HCT116 (cell line): ENCODE data around the gene TRIM37. TPM values are rescaled to one million over a fixed set of nuclear protein-coding genes. Genes with fewer than 3 reads are reported as not detected.

Experiments
- ATAC-seq: fragments of 200-7000 bp; cut with Tn5 transposase; 2 replicates; pipeline ENCODE4 v1.9.1; 2020; ENCODE audit warnings: mild to moderate bottlenecking, moderate library complexity
- BruUV-seq: library from RNA; stranded (reverse); fragments of 400-500 nt; replicated peaks from 2 replicates; lab custom pipeline; 2021; lab: Mats Ljungman, UMichigan
- CTCF ChIA-PET: fragments of 300-600 bp; sonication (Branson Sonifier 250); formaldehyde crosslinking; loops from one replicate; lab custom pipeline; 2021; ENCODE audit warnings: antibody characterized with exemption; lab: Charles Lee
- POLR2A ChIA-PET: fragments of 300-600, 350-600 bp; sonication (Branson Sonifier 250); formaldehyde crosslinking; loops from one replicate; lab custom pipeline; 2021; ENCODE audit warnings: antibody characterized with exemption; lab: Charles Lee
- RAD21 ChIA-PET, 2 experiments: fragments of 300-600 bp; sonication (Branson Sonifier 250); formaldehyde crosslinking; loops; one replicate each; lab custom pipeline; 2023; ENCODE audit warnings: low total read pairs in 2 of 2; ENCODE audit not compliant: uncharacterized antibody in 2 of 2, unreplicated experiment in 2 of 2, low non-redundant PET in 1 of 2; lab: Charles Lee
- DNase-seq: peaks from one replicate; pipeline ENCODE4 v3.0.0-alpha.2; 2010; ENCODE audit warnings: low read depth, low spot score
- H2AFZ ChIP-seq: fragments of 200-600 bp; shearing (Covaris generic), sonication (generic); 2 replicates; pipeline ENCODE4 v1.6.1; 2017; ENCODE audit warnings: low read depth, mixed run types, mixed read lengths, antibody characterized with exemption, low read length; ENCODE audit not compliant: poor library complexity, severe bottlenecking
- H3K27ac ChIP-seq: 2 replicates; pipeline ENCODE4 v1.5.1; 2012; ENCODE audit warnings: low read depth, low read length
- H3K27me3 ChIP-seq: fragments of 200-600 bp; sonication (generic); 2 replicates; pipeline ENCODE4 v1.6.1; 2016; ENCODE audit warnings: mixed run types, low read length, mixed read lengths; ENCODE audit not compliant: insufficient read depth
- H3K36me3 ChIP-seq, 2 experiments: fragments of 200-500 bp in 1 of 2; fragments of 200-600 bp in 1 of 2; sonication (Bioruptor generic) in 1 of 2; sonication (generic) in 1 of 2; 2 replicates each; pipeline versions ENCODE4 v1.5.1 to v1.6.1; 2014 to 2016; ENCODE audit warnings: low read length in 2 of 2, inconsistent platforms in 1 of 2, mixed read lengths in 1 of 2, mixed run types in 1 of 2; ENCODE audit not compliant: insufficient read depth in 2 of 2, control insufficient read depth in 1 of 2
- H3K4me1 ChIP-seq, 2 experiments: fragments of 200-600 bp in 1 of 2; sonication (generic) in 1 of 2; 2 replicates each; pipeline versions ENCODE4 v1.5.1 to v1.6.1; 2012 to 2017; ENCODE audit warnings: low read length in 2 of 2, inconsistent platforms in 1 of 2, mild to moderate bottlenecking in 1 of 2, mixed read lengths in 1 of 2, mixed run types in 1 of 2, moderate library complexity in 1 of 2; ENCODE audit not compliant: insufficient read depth in 2 of 2, control insufficient read depth in 1 of 2
- H3K4me2 ChIP-seq: fragments of 200-600 bp; sonication (generic); 2 replicates; pipeline ENCODE4 v1.6.1; 2017; ENCODE audit warnings: mixed run types, low read length, mixed read lengths
- H3K4me3 ChIP-seq, 2 experiments: fragments of 200-600 bp in 1 of 2; sonication (generic) in 1 of 2; replicated peaks in 1 of 2; 2 replicates each; pipeline ENCODE4 v1.5.1; 2011 to 2016; ENCODE audit warnings: low read length in 2 of 2, control low read depth in 1 of 2, low read depth in 1 of 2, mild to moderate bottlenecking in 1 of 2, mixed read lengths in 1 of 2, mixed run types in 1 of 2
- H3K79me2 ChIP-seq: fragments of 200-600 bp; sonication (generic); 2 replicates; pipeline ENCODE4 v1.6.1; 2017; ENCODE audit warnings: mild to moderate bottlenecking, mixed run types, low read length, moderate library complexity, mixed read lengths; ENCODE audit not compliant: insufficient read depth
- H3K9ac ChIP-seq: fragments of 200-600 bp; sonication (generic); 2 replicates; pipeline ENCODE4 v1.6.1; 2016; ENCODE audit warnings: low read length, mixed read lengths
- H3K9me2 ChIP-seq: fragments of 200-600 bp; sonication (generic), shearing (Covaris generic); 2 replicates; pipeline ENCODE4 v1.6.1; 2017; ENCODE audit warnings: mixed run types, mild to moderate bottlenecking, moderate library complexity; ENCODE audit not compliant: insufficient read depth
- H3K9me3 ChIP-seq, 2 experiments: fragments of 200-500 bp in 1 of 2; fragments of 200-600 bp in 1 of 2; sonication (Bioruptor generic) in 1 of 2; sonication (generic) in 1 of 2; 2 replicates each; pipeline ENCODE4 v1.6.1; 2014 to 2017; ENCODE audit warnings: low read length in 2 of 2, mixed read lengths in 2 of 2, inconsistent platforms in 1 of 2, low read depth in 1 of 2, mild to moderate bottlenecking in 1 of 2, mixed run types in 1 of 2, moderate library complexity in 1 of 2; ENCODE audit not compliant: control insufficient read depth in 1 of 2, insufficient read depth in 1 of 2
- H4K20me1 ChIP-seq: fragments of 200-600 bp; sonication (generic), shearing (Covaris generic); 2 replicates; pipeline ENCODE4 v1.6.1; 2017; ENCODE audit warnings: mixed run types, mild to moderate bottlenecking, moderate library complexity; ENCODE audit not compliant: insufficient read depth
- ATF3 ChIP-seq: IDR thresholded peaks from 2 replicates; pipeline ENCODE4 v1.6.1; 2012
- CBX3 ChIP-seq: IDR thresholded peaks from 2 replicates; pipeline ENCODE4 v1.6.1; 2012; ENCODE audit warnings: low read depth
- CEBPB ChIP-seq: IDR thresholded peaks from 2 replicates; pipeline ENCODE4 v1.6.1; 2012; ENCODE audit warnings: low read depth
- EGR1 ChIP-seq: IDR thresholded peaks from 2 replicates; pipeline ENCODE4 v1.6.1; 2012; ENCODE audit warnings: low read depth
- ELF1 ChIP-seq: IDR thresholded peaks from 2 replicates; pipeline ENCODE4 v1.6.1; 2012; ENCODE audit warnings: low read depth, borderline replicate concordance
- EZH2 ChIP-seq: fragments of 200-600 bp; sonication (generic); IDR thresholded peaks from 2 replicates; pipeline ENCODE4 v1.6.1; 2017; ENCODE audit warnings: antibody characterized with exemption, mixed run types
- EZH2phosphoT487 ChIP-seq: fragments of 200-600 bp; IDR thresholded peaks from 2 replicates; pipeline ENCODE4 v1.6.1; 2018; ENCODE audit warnings: antibody characterized with exemption, borderline replicate concordance
- FOSL1 ChIP-seq: IDR thresholded peaks from 2 replicates; pipeline ENCODE4 v1.6.1; 2012; ENCODE audit warnings: low read depth
- JUND ChIP-seq: IDR thresholded peaks from 2 replicates; pipeline ENCODE4 v1.6.1; 2012
- MAX ChIP-seq: IDR thresholded peaks from 2 replicates; pipeline ENCODE4 v1.6.1; 2012
- POLR2AphosphoS5 ChIP-seq: IDR thresholded peaks from 2 replicates; pipeline ENCODE4 v1.6.1; 2011; ENCODE audit warnings: mild to moderate bottlenecking, low read depth, low read length, moderate library complexity
- RAD21 ChIP-seq: IDR thresholded peaks from 2 replicates; pipeline ENCODE4 v1.6.1; 2012; ENCODE audit warnings: low read depth, mild to moderate bottlenecking
- REST ChIP-seq: IDR thresholded peaks from 2 replicates; pipeline ENCODE4 v1.6.1; 2012; ENCODE audit warnings: low read depth
- SIN3A ChIP-seq: IDR thresholded peaks from 2 replicates; pipeline ENCODE4 v1.6.1; 2012; ENCODE audit warnings: low read depth
- SP1 ChIP-seq: IDR thresholded peaks from 2 replicates; pipeline ENCODE4 v1.6.1; 2012; ENCODE audit warnings: low read depth
- SRF ChIP-seq: IDR thresholded peaks from 2 replicates; pipeline ENCODE4 v1.6.1; 2012; ENCODE audit warnings: low read depth
- YY1 ChIP-seq: IDR thresholded peaks from 2 replicates; pipeline ENCODE4 v1.6.1; 2011; ENCODE audit warnings: low read length, low read depth, moderate library complexity, mild to moderate bottlenecking; ENCODE audit not compliant: insufficient replicate concordance; ENCODE audit errors: extremely low read depth
- ZBTB33 ChIP-seq: IDR thresholded peaks from 2 replicates; pipeline ENCODE4 v1.6.1; 2011; ENCODE audit warnings: mild to moderate bottlenecking, low read length, moderate library complexity; ENCODE audit not compliant: insufficient replicate concordance; ENCODE audit errors: extremely low read depth
- ZNF274 ChIP-seq: fragments of 200-500 bp; sonication (Bioruptor generic); IDR thresholded peaks from 2 replicates; pipeline ENCODE4 v1.6.1; 2014; ENCODE audit warnings: mild to moderate bottlenecking, low read depth, low read length, inconsistent platforms
- intact Hi-C: fragments of 100-400 bp; cut with micrococcal nuclease; formaldehyde crosslinking; loops from 2 replicates; pipeline ENCODE4 v1.10.0; 2022
- total RNA-seq: library from RNA; stranded (reverse); gene quantifications from one replicate; pipeline ENCODE4 v1.2.1, GENCODE V29; 2021; ENCODE audit not compliant: unreplicated experiment
- TF ChIP-seq, protein P1 (sequence below), 3 experiments: fragments of 200-600 bp in 1 of 3; sonication (generic) in 1 of 3; IDR thresholded peaks in 2 of 3; conservative IDR thresholded peaks in 1 of 3; 2 replicates each; pipeline ENCODE4 v1.5.1; 2012 to 2017; ENCODE audit warnings: low read depth in 2 of 3, low read length in 2 of 3, antibody characterized with exemption in 1 of 3, borderline replicate concordance in 1 of 3, control low read depth in 1 of 3, mild to moderate bottlenecking in 1 of 3, mixed read lengths in 1 of 3, mixed run types in 1 of 3, moderate library complexity in 1 of 3; ENCODE audit not compliant: insufficient read depth in 1 of 3

The TRIM37 gene
- total RNA-seq, 1 experiment from 2014 or later: 55.7 TPM

GRCh38 chr17:59067756-59068155 lies 38.9 kb downstream of the TRIM37 start:
- RAD21 ChIA-PET: no interaction called here
- intact Hi-C loops: no loop called here
- H3K9me3 ChIP-seq: no peaks in the 10 kb centered on the region
- CTCF ChIA-PET: no interaction called here
- no peaks in the 10 kb centered on the region for H3K4me1 ChIP-seq
- H3K4me3 ChIP-seq: no peak overlapping the region
- H3K27ac ChIP-seq: no peak overlapping the region
- no peak overlapping the region for H2AFZ ChIP-seq
- no peak for TF ChIP-seq ZNF274
- no peak for TF ChIP-seq SIN3A
- no peak for TF ChIP-seq REST
- TF ChIP-seq SP1: no peak
- no peak for TF ChIP-seq POLR2AphosphoS5
- no peak for TF ChIP-seq RAD21
- no peak for TF ChIP-seq CEBPB
- TF ChIP-seq, protein P1, sequence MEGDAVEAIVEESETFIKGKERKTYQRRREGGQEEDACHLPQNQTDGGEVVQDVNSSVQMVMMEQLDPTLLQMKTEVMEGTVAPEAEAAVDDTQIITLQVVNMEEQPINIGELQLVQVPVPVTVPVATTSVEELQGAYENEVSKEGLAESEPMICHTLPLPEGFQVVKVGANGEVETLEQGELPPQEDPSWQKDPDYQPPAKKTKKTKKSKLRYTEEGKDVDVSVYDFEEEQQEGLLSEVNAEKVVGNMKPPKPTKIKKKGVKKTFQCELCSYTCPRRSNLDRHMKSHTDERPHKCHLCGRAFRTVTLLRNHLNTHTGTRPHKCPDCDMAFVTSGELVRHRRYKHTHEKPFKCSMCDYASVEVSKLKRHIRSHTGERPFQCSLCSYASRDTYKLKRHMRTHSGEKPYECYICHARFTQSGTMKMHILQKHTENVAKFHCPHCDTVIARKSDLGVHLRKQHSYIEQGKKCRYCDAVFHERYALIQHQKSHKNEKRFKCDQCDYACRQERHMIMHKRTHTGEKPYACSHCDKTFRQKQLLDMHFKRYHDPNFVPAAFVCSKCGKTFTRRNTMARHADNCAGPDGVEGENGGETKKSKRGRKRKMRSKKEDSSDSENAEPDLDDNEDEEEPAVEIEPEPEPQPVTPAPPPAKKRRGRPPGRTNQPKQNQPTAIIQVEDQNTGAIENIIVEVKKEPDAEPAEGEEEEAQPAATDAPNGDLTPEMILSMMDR (IDR thresholded peaks at IDR 0.05 in 2 of 3, conservative IDR thresholded peaks at IDR 0.05 in 1 of 3; ENCODE audit: borderline replicate concordance in 1 of 3, insufficient read depth in 1 of 3, low read depth in 2 of 3, low read length in 2 of 3): no peak
- TF ChIP-seq SRF: no peak
- TF ChIP-seq FOSL1: no peak
- no peak for TF ChIP-seq ZBTB33
- no peak for TF ChIP-seq ATF3
- no peak for TF ChIP-seq MAX
- TF ChIP-seq CBX3: no peak
- TF ChIP-seq EGR1: no peak
- no peak for TF ChIP-seq JUND
- TF ChIP-seq YY1: no peak
- TF ChIP-seq EZH2phosphoT487: no peak
- no peak for TF ChIP-seq ELF1
- TF ChIP-seq EZH2: no peak
- no peaks in the 10 kb centered on the region for H3K27me3 ChIP-seq
- ATAC-seq (no peak), DNase-seq (no peak)
- no peaks in the 10 kb centered on the region for H3K9me2 ChIP-seq
- H3K4me2 ChIP-seq: no peak overlapping the region
- POLR2A ChIA-PET: no interaction called here
- BruUV-seq: no TSS peak
- H4K20me1 ChIP-seq: no peaks in the 10 kb centered on the region
- H3K79me2 ChIP-seq: no peaks in the 10 kb centered on the region
- no peak overlapping the region for H3K9ac ChIP-seq
- H3K36me3 ChIP-seq: peaks cover 18 to 27% of the 10 kb centered on the region in 2 experiments
